ENCODE data around the gene REST.

DNA sequence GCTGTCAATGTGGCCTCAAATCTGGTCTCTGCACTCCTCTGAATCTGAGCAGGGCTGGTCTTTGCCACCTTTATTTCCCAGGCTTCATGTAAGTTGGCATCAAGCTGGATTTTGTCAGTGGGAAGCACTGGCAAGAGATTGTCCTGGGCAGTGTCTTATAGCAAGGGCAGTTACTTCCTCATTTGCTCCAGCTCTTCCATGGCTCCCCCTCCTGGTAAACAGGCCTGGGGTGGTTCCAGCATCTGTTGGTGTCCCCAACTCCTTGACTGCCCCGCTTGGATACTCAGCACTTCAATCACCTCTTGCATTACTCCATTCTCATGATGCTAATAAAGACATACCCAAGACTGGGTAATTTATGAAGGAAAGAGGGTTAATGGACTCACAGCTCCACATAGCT lies 15.0 kb upstream of the REST start:
- TF ChIP-seq, protein P1, sequence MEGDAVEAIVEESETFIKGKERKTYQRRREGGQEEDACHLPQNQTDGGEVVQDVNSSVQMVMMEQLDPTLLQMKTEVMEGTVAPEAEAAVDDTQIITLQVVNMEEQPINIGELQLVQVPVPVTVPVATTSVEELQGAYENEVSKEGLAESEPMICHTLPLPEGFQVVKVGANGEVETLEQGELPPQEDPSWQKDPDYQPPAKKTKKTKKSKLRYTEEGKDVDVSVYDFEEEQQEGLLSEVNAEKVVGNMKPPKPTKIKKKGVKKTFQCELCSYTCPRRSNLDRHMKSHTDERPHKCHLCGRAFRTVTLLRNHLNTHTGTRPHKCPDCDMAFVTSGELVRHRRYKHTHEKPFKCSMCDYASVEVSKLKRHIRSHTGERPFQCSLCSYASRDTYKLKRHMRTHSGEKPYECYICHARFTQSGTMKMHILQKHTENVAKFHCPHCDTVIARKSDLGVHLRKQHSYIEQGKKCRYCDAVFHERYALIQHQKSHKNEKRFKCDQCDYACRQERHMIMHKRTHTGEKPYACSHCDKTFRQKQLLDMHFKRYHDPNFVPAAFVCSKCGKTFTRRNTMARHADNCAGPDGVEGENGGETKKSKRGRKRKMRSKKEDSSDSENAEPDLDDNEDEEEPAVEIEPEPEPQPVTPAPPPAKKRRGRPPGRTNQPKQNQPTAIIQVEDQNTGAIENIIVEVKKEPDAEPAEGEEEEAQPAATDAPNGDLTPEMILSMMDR (IDR thresholded peaks at IDR 0.05) = no peak
- no peak for TF ChIP-seq POLR2AphosphoS5 (IDR thresholded peaks at IDR 0.05)

Data from upper lobe of left lung (tissue), 4 donors.